Retinal pigment epithelial cell (primary cell): ENCODE results near the gene SLC9A3.

Experiments used
- DNase-seq: peaks from one replicate; pipeline ENCODE4 v3.0.0-alpha.2; 2010; ENCODE audit warnings: low read depth
- H3K4me3 ChIP-seq: 2 replicates; pipeline ENCODE4 v1.5.1; 2011; ENCODE audit warnings: mild to moderate bottlenecking, low read length, control low read depth, moderate library complexity
- CTCF ChIP-seq: conservative IDR thresholded peaks from 2 replicates; pipeline ENCODE4 v1.5.1; 2011; ENCODE audit warnings: low read depth, low read length, control low read depth, inconsistent platforms

The SLC9A3 gene

GRCh38 chr5:432928-433791 lies 91.1 kb downstream of the SLC9A3 start:
- no peak overlapping the region for H3K4me3 ChIP-seq
- TF ChIP-seq CTCF: no peak
- no peak for DNase-seq

GRCh38 chr5:432201-432927 lies 91.9 kb downstream of the SLC9A3 start:
- H3K4me3 ChIP-seq: no peak overlapping the region
- no peak for DNase-seq
- TF ChIP-seq CTCF: no peak

- no peak for TF ChIP-seq CTCF
- no peak for DNase-seq
- H3K4me3 ChIP-seq: no peak overlapping the region
Measured at GRCh38 chr5:431711-432050, 92.6 kb downstream of the SLC9A3 start.

GRCh38 chr5:431001-431710 lies 93.1 kb downstream of the SLC9A3 start:
- TF ChIP-seq CTCF: peak; percentile 88
- DNase-seq: no peak
- no peak overlapping the region for H3K4me3 ChIP-seq

- TF ChIP-seq CTCF: no peak
Measured at GRCh38 chr5:430214-430925, 93.9 kb downstream of the SLC9A3 start.

GRCh38 chr5:429453-430188 lies 94.6 kb downstream of the SLC9A3 start:
- no peak overlapping the region for H3K4me3 ChIP-seq
- DNase-seq: no peak
- TF ChIP-seq CTCF: no peak

More at GRCh38 chr5:430214-430925, 93.9 kb downstream of the SLC9A3 start:
- DNase-seq: no peak
- no peak overlapping the region for H3K4me3 ChIP-seq
